ENCODE results near the gene MNT. TPM values are rescaled to one million over a fixed set of nuclear protein-coding genes. Genes with fewer than 3 reads are reported as not detected.

Gene MNT
- total and polyA plus RNA-seq, 9 of the 15 experiments (the other 6 are each of a cell fraction or from before 2014, with no cell fraction given), result 0.18 to 23.8 (median 5.3) TPM

DNA sequence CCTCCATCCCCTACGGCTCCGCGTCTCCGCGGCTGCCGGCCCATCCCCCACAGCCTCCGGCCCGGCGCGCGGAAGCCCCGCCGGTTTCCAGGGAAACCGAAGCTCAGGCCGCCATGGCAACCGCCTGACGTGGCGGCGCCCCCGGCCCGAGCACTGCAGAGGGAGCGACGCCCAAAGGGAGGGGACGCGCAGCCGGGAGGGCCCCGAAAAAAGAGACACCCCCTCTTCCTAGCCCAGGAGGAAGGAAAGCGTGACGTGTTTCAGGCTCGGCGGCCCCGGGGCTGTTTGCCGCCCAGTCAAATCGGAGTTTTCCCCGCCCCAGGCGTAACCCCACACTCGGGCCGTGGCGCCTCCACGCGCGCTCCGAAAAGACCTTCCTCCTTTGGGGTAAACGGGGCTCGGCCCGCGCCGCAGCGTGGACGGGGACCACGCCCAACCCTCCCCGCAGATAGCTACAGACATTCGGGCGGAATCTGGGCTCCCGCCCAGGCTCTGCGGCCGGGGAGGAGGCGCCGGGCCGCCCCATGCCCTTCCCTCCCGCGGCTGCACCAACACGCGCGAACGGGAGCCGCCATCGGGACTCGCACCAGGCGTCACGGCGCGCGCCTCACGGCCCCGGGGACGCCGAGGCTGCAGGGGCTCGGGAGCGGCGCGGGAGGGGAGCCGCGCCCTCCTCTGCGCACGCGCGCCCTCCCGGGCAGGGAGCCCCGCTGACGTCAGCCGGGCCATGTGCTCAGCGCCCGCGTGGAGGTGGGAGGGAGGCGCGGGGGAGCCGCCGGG is 7.5 kb downstream of the MNT start (continued):
- TF ChIP-seq E4F1 (CRISPR knock-in tag; IDR thresholded peaks at IDR 0.05; ENCODE audit: borderline replicate concordance), result no peak
- no peak for TF ChIP-seq PTTG1 (tag; IDR thresholded peaks at IDR 0.05; ENCODE audit: low read depth)
- no peak for TF ChIP-seq HOMEZ (CRISPR knock-in tag; IDR thresholded peaks at IDR 0.05)
- no peak for TF ChIP-seq PTBP1 (IDR thresholded peaks at IDR 0.05; ENCODE audit: low read depth, low read length)
- peak; percentile 83 for TF ChIP-seq POLR2G (IDR thresholded peaks at IDR 0.05; ENCODE audit: low read depth, low read length)
- peak in 1 of 2 experiments; percentile 89; a peak in 3 of 4 replicates for TF ChIP-seq NRF1 (conservative IDR thresholded peaks at IDR 0.05 in 1 of 2, IDR thresholded peaks at IDR 0.05 in 1 of 2)
- TF ChIP-seq FOXA3 (CRISPR knock-in tag; conservative IDR thresholded peaks at IDR 0.05 in 1 of 2, IDR thresholded peaks at IDR 0.05 in 1 of 2), result peak in 1 of 2 experiments; percentile 60; a peak in 1 of 4 replicates
- TF ChIP-seq KLF1 (tag; IDR thresholded peaks at IDR 0.05), result peak; percentile 94
- 0 out of 2 replicates have a peak, but pooled peaks have one; percentile 40 for TF ChIP-seq CBFB (CRISPR knock-in tag; IDR thresholded peaks at IDR 0.05)
- peak; percentile 91 for TF ChIP-seq MYC (IDR thresholded peaks at IDR 0.05; ENCODE audit: low read depth, low read length)
- TF ChIP-seq MYC (CRISPR knock-in tag; IDR thresholded peaks at IDR 0.05; ENCODE audit: borderline replicate concordance, low read depth), result no peak
- no peak for TF ChIP-seq IRF1 (CRISPR knock-in tag; IDR thresholded peaks at IDR 0.05; ENCODE audit: borderline replicate concordance)
- TF ChIP-seq TEAD1 (CRISPR knock-in tag; IDR thresholded peaks at IDR 0.05), result peak in 1 of 2 experiments; percentile 32; a peak in 1 of 4 replicates
- TF ChIP-seq, protein P1, sequence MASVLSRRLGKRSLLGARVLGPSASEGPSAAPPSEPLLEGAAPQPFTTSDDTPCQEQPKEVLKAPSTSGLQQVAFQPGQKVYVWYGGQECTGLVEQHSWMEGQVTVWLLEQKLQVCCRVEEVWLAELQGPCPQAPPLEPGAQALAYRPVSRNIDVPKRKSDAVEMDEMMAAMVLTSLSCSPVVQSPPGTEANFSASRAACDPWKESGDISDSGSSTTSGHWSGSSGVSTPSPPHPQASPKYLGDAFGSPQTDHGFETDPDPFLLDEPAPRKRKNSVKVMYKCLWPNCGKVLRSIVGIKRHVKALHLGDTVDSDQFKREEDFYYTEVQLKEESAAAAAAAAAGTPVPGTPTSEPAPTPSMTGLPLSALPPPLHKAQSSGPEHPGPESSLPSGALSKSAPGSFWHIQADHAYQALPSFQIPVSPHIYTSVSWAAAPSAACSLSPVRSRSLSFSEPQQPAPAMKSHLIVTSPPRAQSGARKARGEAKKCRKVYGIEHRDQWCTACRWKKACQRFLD (CRISPR knock-in tag; IDR thresholded peaks at IDR 0.05), result 0 out of 2 replicates have a peak, but pooled peaks have one; percentile 62
- TF ChIP-seq GABPB1 (CRISPR knock-in tag; IDR thresholded peaks at IDR 0.05), result peak; percentile 51
- TF ChIP-seq, protein P2, sequence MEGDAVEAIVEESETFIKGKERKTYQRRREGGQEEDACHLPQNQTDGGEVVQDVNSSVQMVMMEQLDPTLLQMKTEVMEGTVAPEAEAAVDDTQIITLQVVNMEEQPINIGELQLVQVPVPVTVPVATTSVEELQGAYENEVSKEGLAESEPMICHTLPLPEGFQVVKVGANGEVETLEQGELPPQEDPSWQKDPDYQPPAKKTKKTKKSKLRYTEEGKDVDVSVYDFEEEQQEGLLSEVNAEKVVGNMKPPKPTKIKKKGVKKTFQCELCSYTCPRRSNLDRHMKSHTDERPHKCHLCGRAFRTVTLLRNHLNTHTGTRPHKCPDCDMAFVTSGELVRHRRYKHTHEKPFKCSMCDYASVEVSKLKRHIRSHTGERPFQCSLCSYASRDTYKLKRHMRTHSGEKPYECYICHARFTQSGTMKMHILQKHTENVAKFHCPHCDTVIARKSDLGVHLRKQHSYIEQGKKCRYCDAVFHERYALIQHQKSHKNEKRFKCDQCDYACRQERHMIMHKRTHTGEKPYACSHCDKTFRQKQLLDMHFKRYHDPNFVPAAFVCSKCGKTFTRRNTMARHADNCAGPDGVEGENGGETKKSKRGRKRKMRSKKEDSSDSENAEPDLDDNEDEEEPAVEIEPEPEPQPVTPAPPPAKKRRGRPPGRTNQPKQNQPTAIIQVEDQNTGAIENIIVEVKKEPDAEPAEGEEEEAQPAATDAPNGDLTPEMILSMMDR (IDR thresholded peaks at IDR 0.05 in 2 of 3, conservative IDR thresholded peaks at IDR 0.05 in 1 of 3; ENCODE audit: insufficient read depth in 2 of 3, low read depth in 1 of 3, low read length in 3 of 3), result no peak

Data from K562 (cell line).